Right cardiac atrium (tissue), 5 donors: ENCODE data around the gene DDX59. TPM values are rescaled to one million over a fixed set of nuclear protein-coding genes. Genes with fewer than 3 reads are reported as not detected.

Experiments
- ATAC-seq, 2 donors: fragments of 200-7000 bp; cut with Tn5 transposase; one replicate each; pipeline versions ENCODE4 v1.8.0 to v1.9.1; 2020; ENCODE audit warnings: moderate library complexity in 2 of 2, mild to moderate bottlenecking in 1 of 2
- DNase-seq, 3 donors: peaks; one replicate each; pipeline ENCODE4 v3.0.0-alpha.2; 2020
- H3K27ac ChIP-seq: one replicate; pipeline ENCODE4 v1.5.1; 2013; ENCODE audit warnings: mild to moderate bottlenecking, low read length, control low read depth, moderate library complexity
- H3K27me3 ChIP-seq: one replicate; pipeline ENCODE4 v1.6.1; 2013; ENCODE audit not compliant: control insufficient read depth, insufficient read depth
- H3K4me1 ChIP-seq: one replicate; pipeline ENCODE4 v1.6.1; 2013; ENCODE audit warnings: low read length; ENCODE audit not compliant: control insufficient read depth, insufficient read depth
- H3K4me3 ChIP-seq: one replicate; pipeline ENCODE4 v1.5.1; 2013; ENCODE audit warnings: low read length, control low read depth
- H3K9me3 ChIP-seq: one replicate; pipeline ENCODE4 v1.6.1; 2013; ENCODE audit warnings: low read length; ENCODE audit not compliant: control insufficient read depth
- WGBS: extraction: QIAGEN DNeasy Blood & Tissue Kit; methylation state at CpG from one replicate; pipeline ENCODE4 v1.1.7; 2013; 5-methylcytosine and 5-hydroxymethylcytosine counted together
- intact Hi-C, 4 donors: fragments of 100-400 bp; cut with DNase I; formaldehyde crosslinking; loops; one replicate each; pipeline versions ENCODE4 v1.11.0 to v1.14.0; 2022 to 2023
- long read RNA-seq, 4 donors: library from polyadenylated mRNA; unstranded; transcript quantifications; one replicate each; pipeline ENCODE4 v2.0.0, GENCODE V29; 2020 to 2021
- polyA plus RNA-seq: library from polyadenylated mRNA; stranded (reverse); fragments of 200-250 nt; gene quantifications from one replicate; pipeline ENCODE4 v1.2.3, GENCODE V29; 2013
- total RNA-seq, 4 donors: library from RNA; stranded (reverse); fragmentation: NEBNext Ultra II Directional; extraction: Animal tissue kit (Norgen Biotek cat#: 25700); gene quantifications; one replicate each; pipeline ENCODE4 v1.2.1, GENCODE V29; 2021
- donor health status: healthy with polysubstance abuse.
- donor health status: DM: no; HTN: yes; CAD: no.
- donor health status: DM: no; HTN: no; CAD: no.
- donor health status: DM: no; HTN: yes; CAD: no; lungs with severe emphysema.
- donor health status: DM: yes; HTN: yes; CAD: no.

The DDX59 gene
- total RNA-seq (10 to 100 TPM; 11.0 to 14.9 (median 12.8) TPM), polyA plus RNA-seq (17.1 TPM)
- long read RNA-seq, donor 1, transcript DDX59-201 (8 exons, 2,289 nt), result major isoform, 28 of 39 reads
- long read RNA-seq, donor 1, partial matches to known transcripts, result 5 of 39 reads
- long read RNA-seq, donor 1, other reads (novel, unspliced or antisense), result 6 of 39 reads
- long read RNA-seq, donor 2, transcript DDX59-201 (8 exons, 2,289 nt), result major isoform, 11 of 16 reads
- long read RNA-seq, donor 2, partial matches to known transcripts, result 1 of 16 reads
- long read RNA-seq, donor 2, other reads (novel, unspliced or antisense), result 4 of 16 reads
- long read RNA-seq, donor 3, transcript DDX59-201 (8 exons, 2,289 nt), result major isoform, 25 of 70 reads
- long read RNA-seq, donor 3, partial matches to known transcripts, result 24 of 70 reads
- long read RNA-seq, donor 3, other reads (novel, unspliced or antisense), result 21 of 70 reads
- long read RNA-seq, donor 4, transcript DDX59-201 (8 exons, 2,289 nt), result major isoform, 7 of 7 reads
- long read RNA-seq, donor 4, partial matches to known transcripts, result 0 of 7 reads
- long read RNA-seq, donor 4, other reads (novel, unspliced or antisense), result 0 of 7 reads

DNA sequence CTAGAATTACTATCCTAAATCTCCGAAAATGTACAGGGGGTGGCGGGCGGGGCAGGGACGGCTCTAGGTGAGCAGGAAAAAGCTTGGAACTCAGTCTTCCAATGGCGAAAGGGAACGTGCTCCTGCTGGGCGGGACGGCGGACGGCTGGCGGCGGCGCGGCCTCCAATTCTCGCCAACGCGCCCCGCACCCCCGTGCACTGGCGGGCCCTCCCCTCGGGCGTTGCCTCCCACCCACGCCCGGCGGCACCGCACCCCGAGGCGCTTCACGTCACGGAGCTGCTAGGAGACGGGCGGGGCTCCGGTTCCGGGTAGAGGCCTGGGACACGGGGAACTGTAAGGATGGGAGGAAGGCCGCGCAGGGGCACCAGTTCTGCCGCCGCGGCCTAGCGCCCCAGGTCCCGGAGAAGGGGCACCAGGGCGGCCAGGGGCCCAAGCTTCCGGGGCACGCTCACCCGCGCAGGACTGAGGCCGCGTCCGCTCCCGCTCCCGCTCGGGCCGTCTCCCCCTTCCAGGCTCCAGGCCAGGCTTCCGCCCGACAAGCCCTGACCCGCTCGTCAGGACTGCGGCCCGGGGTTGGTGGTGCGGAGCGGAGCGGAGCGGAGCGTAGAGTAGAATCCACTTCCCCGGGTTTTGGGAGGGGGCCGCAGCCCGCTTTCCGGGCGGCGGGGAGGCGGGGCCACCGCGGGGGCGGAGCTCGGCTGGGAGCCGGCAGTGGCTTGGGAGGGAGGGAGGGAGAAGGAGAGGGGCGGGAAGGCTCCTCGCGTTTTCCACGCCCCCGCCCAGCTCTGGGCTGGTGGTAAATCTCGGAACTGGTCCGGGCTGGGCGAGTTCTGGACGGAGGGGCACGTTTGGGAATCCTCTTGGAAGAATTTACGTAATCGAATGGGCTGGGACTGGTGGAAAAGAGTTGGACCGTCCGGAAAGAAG lies at the start of gene DDX59:
TSS of gene DDX59 (minus strand) at position 594 of the 928 bp plus-strand sequence. CDS start 3,167 bp downstream, outside the sequence.
- peak; percentile 98 for ATAC-seq

DNA sequence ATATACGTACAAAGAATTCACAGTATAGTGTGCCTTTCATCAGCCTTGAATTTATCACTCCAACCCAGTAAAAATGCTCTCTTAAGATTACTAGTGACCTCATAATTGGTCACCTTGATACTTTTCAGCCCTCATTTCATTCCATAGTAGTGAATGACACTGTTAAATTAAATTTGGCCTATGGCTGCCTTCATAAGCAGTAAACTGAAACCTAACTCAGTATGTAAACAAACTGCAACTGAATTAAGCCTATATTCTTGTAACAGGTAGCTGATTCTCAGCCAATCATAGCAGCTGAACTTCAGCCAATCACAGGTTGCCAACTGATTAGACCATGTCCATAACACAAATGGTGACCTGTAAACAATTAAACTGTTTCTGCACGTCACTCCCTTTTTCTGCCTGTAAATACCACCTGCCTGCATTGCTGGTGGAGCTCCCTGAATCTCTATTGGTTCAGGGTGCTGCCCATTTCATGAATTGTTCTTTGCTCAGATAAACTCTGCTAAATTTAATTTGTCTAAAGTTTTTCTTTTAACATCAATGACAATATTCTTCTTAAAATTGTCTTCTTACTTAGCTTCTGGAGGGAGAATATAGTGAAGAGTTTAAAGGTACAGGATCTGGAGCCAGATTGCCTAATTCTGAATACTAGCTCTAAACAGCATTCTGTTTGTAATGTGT lies 44.9 kb upstream of the DDX59 start:
- 85% methylated on average over 2 of the region's 2 CpGs for whole genome bisulfite sequencing
- DNase-seq, result no peak
- intact Hi-C loops, result no loop called here
- H3K27ac ChIP-seq, result no peak overlapping the region
- no peaks in the 10 kb centered on the region for H3K4me1 ChIP-seq
- no peak for ATAC-seq
- no peaks in the 10 kb centered on the region for H3K27me3 ChIP-seq
- no peak overlapping the region for H3K4me3 ChIP-seq
- H3K9me3 ChIP-seq, result no peaks in the 10 kb centered on the region

More for the DNA sequence above, at the start of gene DDX59:
- Histone ChIP-seq H3K4me1 (peaks cover 4% of the 10 kb centered on the region), H3K9me3 (no peaks in the 10 kb centered on the region), H3K4me3 (peak within 1 kb of the TSS; percentile 64), H3K27me3 (no peaks in the 10 kb centered on the region), H3K27ac (peak within 1 kb of the TSS; percentile 96)
- DNase-seq, result peak; percentile 97 to 98 (median 98)
- under 1% methylated on average over 90 of the region's 91 CpGs for WGBS
- intact Hi-C loops, result loop anchor here in 3 of 4 donors (5.0 to 10.0 kb wide), 2 partner anchors 68 to 135 kb away; partner anchors contain the start of gene CAMSAP2 (in 2 of the 3)

DNA sequence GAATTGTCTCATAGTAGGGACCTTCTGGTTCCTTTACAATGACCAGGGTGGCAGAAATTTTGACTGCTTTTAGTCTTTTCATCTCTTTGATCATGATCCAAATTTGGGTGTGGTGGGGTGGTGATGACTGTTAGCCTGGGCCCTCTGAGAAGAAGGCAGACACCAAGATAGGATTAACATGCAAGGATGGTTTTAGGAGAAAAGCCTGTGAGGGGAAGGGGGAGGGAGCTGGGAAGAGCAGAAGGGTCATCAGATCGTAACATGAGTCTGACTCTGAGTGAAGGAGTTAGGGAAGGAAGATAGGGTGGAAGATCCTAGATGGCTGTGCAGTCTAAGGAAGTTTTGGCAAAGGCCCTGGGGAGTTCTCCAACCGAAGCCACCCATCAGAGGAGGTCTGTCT lies 40.5 kb upstream of the DDX59 start:
- H3K27me3 ChIP-seq, result no peaks in the 10 kb centered on the region
- no peak for ATAC-seq
- intact Hi-C loops, result no loop called here
- DNase-seq, result no peak
- no peaks in the 10 kb centered on the region for H3K4me1 ChIP-seq
- no peak overlapping the region for H3K4me3 ChIP-seq
- 77% methylated on average over 2 of the region's 2 CpGs for WGBS
- no peak overlapping the region for H3K27ac ChIP-seq
- no peaks in the 10 kb centered on the region for H3K9me3 ChIP-seq

DNA sequence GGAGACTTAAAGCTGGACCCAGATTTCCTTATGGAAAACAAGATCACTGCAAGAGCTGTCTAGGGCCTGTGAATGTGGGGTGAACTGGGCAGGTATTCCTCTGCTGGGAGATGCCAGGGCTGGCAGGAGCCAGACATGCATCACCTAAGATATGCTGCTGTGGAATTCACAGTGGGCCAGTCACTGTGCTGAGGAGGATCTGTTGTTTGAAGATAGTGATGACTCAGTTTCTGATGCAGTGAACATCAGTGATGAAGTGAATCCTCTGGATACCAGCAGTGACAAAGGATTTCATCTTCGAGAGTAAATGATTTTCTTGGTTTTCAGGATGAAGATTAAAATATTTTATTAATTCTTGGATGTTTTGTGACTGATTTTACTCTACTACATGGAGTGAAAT lies 39.1 kb upstream of the DDX59 start:
- no peak for DNase-seq
- Histone ChIP-seq H3K4me3 (no peak overlapping the region), H3K9me3 (no peaks in the 10 kb centered on the region), H3K4me1 (no peaks in the 10 kb centered on the region), H3K27ac (no peak overlapping the region), H3K27me3 (no peaks in the 10 kb centered on the region)
- no peak for ATAC-seq
- intact Hi-C loops, result no loop called here
- WGBS, result 78% methylated on average over 1 of the region's 1 CpG

DNA sequence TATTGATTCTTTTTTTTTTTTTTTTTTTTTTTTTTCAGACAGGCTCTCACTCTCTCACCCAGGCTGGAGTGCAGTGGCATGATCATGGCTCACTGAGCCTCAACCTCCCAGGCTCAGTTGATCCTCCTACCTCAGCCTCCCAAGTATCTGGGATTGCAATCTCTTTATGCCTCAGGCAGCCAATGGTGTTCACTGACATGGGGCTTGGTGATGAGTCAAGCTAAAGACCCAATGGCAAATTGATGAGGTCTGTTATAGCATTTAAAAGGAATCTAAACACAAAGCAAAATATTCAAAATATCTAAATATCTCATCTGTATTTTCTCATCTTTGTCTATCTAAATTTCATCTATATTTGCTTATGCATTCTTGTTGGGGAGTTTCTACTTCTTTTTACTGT lies 38.5 kb upstream of the DDX59 start:
- Histone ChIP-seq H3K9me3 (no peaks in the 10 kb centered on the region), H3K4me3 (no peak overlapping the region), H3K27me3 (no peaks in the 10 kb centered on the region), H3K4me1 (no peaks in the 10 kb centered on the region), H3K27ac (no peak overlapping the region)
- DNase-seq (no peak), ATAC-seq (no peak)
- intact Hi-C loops, result no loop called here

DNA sequence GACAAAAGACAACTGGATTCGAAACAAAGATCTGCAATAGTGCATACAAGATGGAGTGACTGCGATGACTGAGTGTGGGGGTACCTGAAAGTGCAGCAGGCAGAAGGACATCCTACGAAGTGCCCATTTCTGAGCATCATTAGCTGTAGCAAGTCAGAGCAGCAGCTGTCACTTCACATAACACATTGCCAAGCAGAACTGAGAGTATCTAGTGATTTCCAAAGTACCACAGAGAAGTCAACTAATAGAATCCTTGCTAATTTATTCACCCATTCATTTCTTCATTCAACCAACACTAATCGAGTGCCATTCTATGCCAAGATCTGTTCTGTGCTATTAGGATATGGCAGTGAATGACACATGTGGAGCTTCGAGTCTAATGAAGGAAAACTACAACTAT lies 37.4 kb upstream of the DDX59 start:
- no peak for ATAC-seq
- H3K4me3 ChIP-seq, result no peak overlapping the region
- H3K27me3 ChIP-seq, result no peaks in the 10 kb centered on the region
- H3K4me1 ChIP-seq, result no peaks in the 10 kb centered on the region
- no peak for DNase-seq
- H3K27ac ChIP-seq, result no peak overlapping the region
- 90% methylated on average over 5 of the region's 5 CpGs for WGBS
- no peaks in the 10 kb centered on the region for H3K9me3 ChIP-seq
- intact Hi-C loops, result no loop called here

DNA sequence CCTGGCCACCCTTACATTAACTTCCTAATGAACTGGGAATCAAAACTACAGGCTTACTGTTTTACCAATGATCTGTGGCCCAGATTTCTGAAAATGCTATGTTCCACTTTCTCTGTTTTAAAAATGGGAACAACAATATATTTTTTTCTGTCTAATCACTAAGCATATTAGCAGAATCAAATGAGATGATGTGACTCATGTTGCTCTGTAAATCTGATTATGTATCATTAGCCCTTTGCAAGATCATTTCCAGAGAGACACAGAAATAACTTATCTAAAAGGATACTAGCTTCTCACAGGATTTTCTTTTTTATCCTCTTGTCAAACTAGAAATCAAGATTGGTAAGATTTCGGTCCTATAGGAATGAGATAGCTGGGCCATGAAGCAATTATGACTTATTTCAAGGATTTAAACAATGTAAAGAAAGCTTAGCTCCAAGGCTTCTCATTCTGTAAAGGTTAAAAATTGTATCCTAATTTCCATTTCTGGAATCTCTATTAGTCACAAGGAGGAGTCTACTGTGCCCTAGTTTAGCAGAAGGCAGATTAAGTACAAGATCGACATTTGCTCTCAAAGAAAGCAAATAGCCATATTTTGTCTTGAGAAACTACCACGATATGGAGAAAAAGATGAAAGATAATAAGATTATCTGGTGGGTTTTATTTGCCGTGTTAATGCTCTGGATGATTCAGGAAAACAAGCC lies 36.6 kb upstream of the DDX59 start:
- intact Hi-C loops, result no loop called here
- WGBS, result 79% methylated on average over 4 of the region's 4 CpGs
- Histone ChIP-seq H3K27me3 (no peaks in the 10 kb centered on the region), H3K4me3 (no peak overlapping the region), H3K4me1 (no peaks in the 10 kb centered on the region), H3K9me3 (no peaks in the 10 kb centered on the region), H3K27ac (no peak overlapping the region)
- ATAC-seq (no peak), DNase-seq (no peak)

DNA sequence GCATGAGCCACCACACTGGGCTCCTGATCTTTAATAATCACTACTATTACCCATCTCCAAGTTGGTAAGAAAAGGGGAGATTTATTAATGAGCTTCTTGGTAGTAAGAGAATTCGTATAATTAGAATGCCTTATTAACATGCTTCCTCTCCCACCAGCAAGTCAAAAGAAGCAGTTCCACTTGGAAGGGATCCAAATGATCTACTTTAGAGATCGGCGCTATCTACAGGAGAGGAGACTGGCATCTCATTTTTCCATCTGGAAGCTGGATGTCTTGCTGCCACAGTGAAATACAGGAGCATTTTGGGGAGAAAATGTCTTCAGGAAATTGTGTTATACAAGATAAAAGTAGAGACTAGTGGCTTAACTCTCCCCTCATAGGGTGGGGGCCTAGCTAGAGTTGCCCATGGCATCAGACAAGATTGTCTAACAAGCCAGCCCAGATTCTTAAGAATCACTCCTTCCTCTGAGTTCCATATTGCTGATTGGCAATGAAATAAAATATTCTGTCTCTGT lies 35.3 kb upstream of the DDX59 start:
- 53% methylated on average over 3 of the region's 3 CpGs for WGBS
- intact Hi-C loops, result no loop called here
- Histone ChIP-seq H3K27ac (no peak overlapping the region), H3K4me1 (no peaks in the 10 kb centered on the region), H3K4me3 (no peak overlapping the region), H3K9me3 (no peaks in the 10 kb centered on the region), H3K27me3 (no peaks in the 10 kb centered on the region)
- ATAC-seq (no peak), DNase-seq (no peak)

DNA sequence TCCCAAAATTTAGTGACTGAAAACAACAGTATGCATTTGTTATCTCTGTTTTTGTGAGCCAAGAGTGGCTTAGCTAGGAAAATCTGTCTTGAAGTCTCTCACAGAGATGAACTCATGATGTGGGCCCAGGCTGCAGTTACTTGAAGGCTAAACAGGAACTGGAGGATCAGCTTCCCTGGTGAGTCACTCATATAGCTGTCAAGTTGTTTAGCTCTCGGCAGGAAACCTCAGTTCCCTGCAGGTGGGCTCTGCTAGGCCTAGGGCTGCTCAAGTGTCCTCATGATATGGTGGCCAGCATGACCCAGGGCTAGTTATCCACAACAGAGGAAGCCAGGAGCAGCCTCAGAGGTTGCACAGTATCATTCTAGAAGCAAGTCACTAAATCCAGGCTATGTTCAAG lies 30.2 kb upstream of the DDX59 start:
- ATAC-seq (no peak), DNase-seq (no peak)
- no peaks in the 10 kb centered on the region for H3K4me1 ChIP-seq
- intact Hi-C loops, result no loop called here
- H3K9me3 ChIP-seq, result no peaks in the 10 kb centered on the region
- H3K27me3 ChIP-seq, result no peaks in the 10 kb centered on the region
- no peak overlapping the region for H3K27ac ChIP-seq
- WGBS, result 78% methylated on average over 1 of the region's 1 CpG
- no peak overlapping the region for H3K4me3 ChIP-seq

DNA sequence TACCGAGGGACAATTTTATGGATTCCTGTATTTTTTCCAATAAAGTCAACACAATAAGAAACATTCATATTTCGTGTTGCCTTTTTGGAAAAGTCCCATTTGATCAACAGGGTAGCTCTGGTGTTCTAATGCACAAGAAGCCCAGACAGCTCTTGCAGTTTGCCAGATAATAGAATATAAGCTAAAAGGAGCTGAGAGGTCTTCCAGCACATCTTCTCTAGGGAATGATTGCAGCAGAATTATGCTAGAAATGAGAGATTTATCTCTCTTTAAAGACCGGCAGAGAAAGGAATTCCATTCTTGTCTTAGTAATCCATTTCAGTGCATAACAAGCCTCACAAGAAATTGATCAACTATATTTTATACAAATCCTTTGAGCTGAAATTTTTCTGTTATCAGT lies 25.0 kb upstream of the DDX59 start:
- DNase-seq (no peak), ATAC-seq (no peak)
- Histone ChIP-seq H3K4me1 (no peaks in the 10 kb centered on the region), H3K4me3 (no peak overlapping the region), H3K9me3 (no peaks in the 10 kb centered on the region), H3K27ac (no peak overlapping the region), H3K27me3 (no peaks in the 10 kb centered on the region)
- intact Hi-C loops, result no loop called here
- 52% methylated on average over 3 of the region's 3 CpGs for WGBS
